Islet precursor cell (in vitro differentiated cells): ENCODE results near the gene PTPRE.
"Not testable (repeated sequence)": the region's sequence is repeated elsewhere in the genome, so short reads cannot be mapped to it uniquely, and the experiment has no call there.

Experiments
- DNase-seq: peaks from one replicate; pipeline ENCODE4 v3.0.0-alpha.2; 2018

Gene PTPRE

GRCh38 chr10:127984945-127985344 lies 78.0 kb downstream of the PTPRE start:
- no peak for DNase-seq

- no peak for DNase-seq
These were observed 79.9 kb downstream of the PTPRE start for GRCh38 chr10:127986531-127987466.

GRCh38 chr10:127987467-127988380 lies 80.8 kb downstream of the PTPRE start:
- no peak for DNase-seq

- DNase-seq: no peak
These were observed 82.6 kb downstream of the PTPRE start for GRCh38 chr10:127989481-127990012.

- DNase-seq: not testable (repeated sequence)
These were observed 83.4 kb downstream of the PTPRE start for GRCh38 chr10:127990132-127990788.

- no peak for DNase-seq
These were observed 84.1 kb downstream of the PTPRE start for GRCh38 chr10:127990846-127991542.

GRCh38 chr10:127991543-127992255 lies 84.8 kb downstream of the PTPRE start:
- no peak for DNase-seq

GRCh38 chr10:127992376-127992775 lies 85.5 kb downstream of the PTPRE start:
- no peak for DNase-seq

GRCh38 chr10:127993056-127993690 lies 86.3 kb downstream of the PTPRE start:
- DNase-seq: no peak

- DNase-seq: no peak
These were observed 89.0 kb downstream of the PTPRE start for GRCh38 chr10:127995939-127996338.

GRCh38 chr10:127996586-127996985 lies 89.7 kb downstream of the PTPRE start:
- DNase-seq: no peak

GRCh38 chr10:127997271-127997670 lies 90.4 kb downstream of the PTPRE start:
- no peak for DNase-seq

- no peak for DNase-seq
These were observed 91.0 kb downstream of the PTPRE start for GRCh38 chr10:127997937-127998336.

- DNase-seq: no peak
These were observed 91.7 kb downstream of the PTPRE start for GRCh38 chr10:127998501-127999144.

- no peak for DNase-seq
These were observed 92.6 kb downstream of the PTPRE start for GRCh38 chr10:127999297-128000129.

- DNase-seq: no peak
These were observed 93.8 kb downstream of the PTPRE start for GRCh38 chr10:128000471-128001362.

GRCh38 chr10:128001363-128001745 lies 94.5 kb downstream of the PTPRE start:
- DNase-seq: no peak

GRCh38 chr10:128001849-128002248 lies 94.9 kb downstream of the PTPRE start:
- no peak for DNase-seq
